Activated T-cell treated with anti-CD3 and anti-CD28 coated beads, Interleukin-2, amount 50 U/mL, for 72 hours (primary cell): ENCODE measurements around the gene HLCS. TPM values are rescaled to one million over a fixed set of nuclear protein-coding genes. Genes with fewer than 3 reads are reported as not detected.

Experiments used
- ATAC-seq, 2 donors: fragments of 150-1000 bp; cut with Tn5 transposase; replicated peaks in 1 of 2; 2 replicates each; pipeline ENCODE4 v1.10.0; 2021; ENCODE audit warnings: moderate library complexity in 2 of 2, mild to moderate bottlenecking in 1 of 2
- DNase-seq, 2 donors: peaks; one replicate each; pipeline ENCODE4 v3.0.0; 2021 to 2022; ENCODE audit warnings: mixed read lengths in 1 of 2
- H3K27ac Mint-ChIP-seq: one replicate; pipeline ENCODE4 v1.8.0; 2022; ENCODE audit warnings: mild to moderate bottlenecking, moderate library complexity, mixed read lengths
- H3K27me3 Mint-ChIP-seq: one replicate; pipeline ENCODE4 v1.8.0; 2022; ENCODE audit warnings: low read depth, mixed read lengths
- H3K36me3 Mint-ChIP-seq, 2 donors: one replicate each; pipeline ENCODE4 v1.8.0; 2022; ENCODE audit warnings: mixed read lengths in 2 of 2, mild to moderate bottlenecking in 1 of 2; ENCODE audit not compliant: insufficient read depth in 2 of 2
- H3K4me1 Mint-ChIP-seq: one replicate; pipeline ENCODE4 v1.8.0; 2022; ENCODE audit warnings: low read depth, mixed read lengths
- H3K4me3 Mint-ChIP-seq, 2 donors: one replicate each; pipeline ENCODE4 v1.8.0; 2022; ENCODE audit warnings: mild to moderate bottlenecking in 2 of 2, mixed read lengths in 2 of 2, moderate library complexity in 2 of 2
- H3K9me3 Mint-ChIP-seq, 2 donors: one replicate each; pipeline ENCODE4 v1.8.0; 2022; ENCODE audit warnings: mixed read lengths in 2 of 2
- total RNA-seq, 2 donors: library from RNA; stranded (reverse); gene quantifications; one replicate each; pipeline ENCODE4 v1.2.3, GENCODE V29; 2022

HLCS gene
- total RNA-seq, 2 donors from 2014 or later: 30.6 to 33.7 TPM

DNA sequence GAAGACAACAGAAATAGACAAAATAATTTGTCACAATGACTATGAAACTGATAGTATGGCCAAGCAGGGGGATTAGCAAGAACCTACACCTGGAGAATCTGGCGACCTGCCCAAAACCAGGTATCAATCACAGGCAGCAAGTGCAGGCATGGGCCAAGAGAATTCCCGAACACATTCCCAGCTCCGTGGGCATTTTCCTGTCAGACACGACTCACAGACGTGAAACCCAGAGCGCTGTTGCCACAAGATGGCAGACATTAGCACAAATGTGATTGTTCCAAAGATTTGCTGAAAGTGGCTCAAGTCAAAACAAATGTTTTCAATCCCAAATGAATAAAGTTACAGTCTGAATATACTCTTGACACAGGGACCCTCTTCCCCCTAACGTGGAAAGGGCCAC lies 36.8 kb downstream of the HLCS start:
- Mint-ChIP-seq H3K27me3 (no peaks in the 10 kb centered on the region), H3K27ac (no peak overlapping the region), H3K4me3 (no peak overlapping the region), H3K4me1 (no peaks in the 10 kb centered on the region), H3K36me3 (peaks cover 1 to 2% of the 10 kb centered on the region in 2 donors), H3K9me3 (no peaks in the 10 kb centered on the region)
- DNase-seq (no peak), ATAC-seq (no peak)

GRCh38 chr21:36928960-36929359 lies 37.5 kb downstream of the HLCS start:
- ATAC-seq: no peak
- Mint-ChIP-seq H3K36me3 (peaks cover 0 to 1% of the 10 kb centered on the region in 2 donors), H3K27ac (no peak overlapping the region)

DNA sequence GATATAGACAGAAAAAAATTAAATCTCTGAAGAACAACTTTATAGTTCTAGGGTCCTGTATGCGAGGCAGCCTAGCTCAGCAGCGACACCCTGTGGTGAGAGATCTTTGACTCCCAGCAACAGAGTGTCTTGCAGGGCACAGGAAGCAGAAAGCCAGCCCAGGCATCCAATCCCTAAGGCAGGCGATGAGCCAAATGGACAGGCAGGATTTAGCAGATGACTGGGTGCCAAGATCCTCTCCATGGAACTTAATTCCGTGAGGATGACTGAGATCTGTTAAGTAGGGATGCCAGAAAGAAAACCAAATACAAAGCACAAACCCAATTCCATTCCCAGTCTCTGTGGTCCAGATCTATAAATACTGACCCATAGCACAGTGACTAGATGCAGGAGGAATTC lies 38.8 kb downstream of the HLCS start:
- H3K4me1 Mint-ChIP-seq: peaks cover 14% of the 10 kb centered on the region

More at GRCh38 chr21:36928960-36929359, 37.5 kb downstream of the HLCS start:
- H3K9me3 Mint-ChIP-seq: no peaks in the 10 kb centered on the region
- H3K4me1 Mint-ChIP-seq: peaks cover 4% of the 10 kb centered on the region
- no peak for DNase-seq
- H3K4me3 Mint-ChIP-seq: no peak overlapping the region
- H3K27me3 Mint-ChIP-seq: no peaks in the 10 kb centered on the region

GRCh38 chr21:36926989-36927718 lies 39.3 kb downstream of the HLCS start:
- H3K9me3 Mint-ChIP-seq: no peaks in the 10 kb centered on the region
- no peak for DNase-seq
- no peak overlapping the region for H3K27ac Mint-ChIP-seq
- H3K4me3 Mint-ChIP-seq: no peak overlapping the region
- no peaks in the 10 kb centered on the region for H3K27me3 Mint-ChIP-seq
- ATAC-seq: peak in 1 of 2 donors; percentile 5
- H3K4me1 Mint-ChIP-seq: peaks cover 14% of the 10 kb centered on the region
- H3K36me3 Mint-ChIP-seq: peaks cover 0 to 1% of the 10 kb centered on the region in 2 donors

More for the DNA sequence above, 38.8 kb downstream of the HLCS start:
- H3K9me3 Mint-ChIP-seq: no peaks in the 10 kb centered on the region
- H3K27ac Mint-ChIP-seq: no peak overlapping the region
- no peak overlapping the region for H3K4me3 Mint-ChIP-seq
- no peaks in the 10 kb centered on the region for H3K27me3 Mint-ChIP-seq
- DNase-seq (peak; percentile 74 to 81), ATAC-seq (peak; percentile 66 to 76)
- H3K36me3 Mint-ChIP-seq: peaks cover 0 to 1% of the 10 kb centered on the region in 2 donors

DNA sequence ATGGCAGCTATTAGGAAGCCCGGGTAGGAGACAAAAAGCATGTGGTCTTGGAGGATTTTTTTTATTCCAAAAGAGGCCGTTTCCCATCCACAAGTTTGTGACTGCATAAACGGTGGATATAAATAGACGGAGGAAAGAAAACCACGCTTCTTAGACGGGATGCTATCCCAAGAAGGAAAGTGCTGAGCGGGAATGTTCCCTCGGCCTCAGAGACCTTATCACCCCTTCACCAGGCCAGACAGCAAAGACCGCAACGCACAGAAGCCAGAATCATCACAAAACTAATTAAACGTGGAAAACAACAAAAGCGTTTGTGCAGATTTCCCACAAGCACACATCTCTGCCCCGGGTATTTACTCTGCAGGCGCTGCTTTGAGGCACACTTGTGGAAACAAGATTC lies 43.2 kb downstream of the HLCS start:
- Mint-ChIP-seq H3K27ac (peak overlapping the region; percentile 55), H3K4me3 (peak overlapping the region in 1 of 2 donors; percentile 11), H3K36me3 (no peaks in the 10 kb centered on the region)

DNA sequence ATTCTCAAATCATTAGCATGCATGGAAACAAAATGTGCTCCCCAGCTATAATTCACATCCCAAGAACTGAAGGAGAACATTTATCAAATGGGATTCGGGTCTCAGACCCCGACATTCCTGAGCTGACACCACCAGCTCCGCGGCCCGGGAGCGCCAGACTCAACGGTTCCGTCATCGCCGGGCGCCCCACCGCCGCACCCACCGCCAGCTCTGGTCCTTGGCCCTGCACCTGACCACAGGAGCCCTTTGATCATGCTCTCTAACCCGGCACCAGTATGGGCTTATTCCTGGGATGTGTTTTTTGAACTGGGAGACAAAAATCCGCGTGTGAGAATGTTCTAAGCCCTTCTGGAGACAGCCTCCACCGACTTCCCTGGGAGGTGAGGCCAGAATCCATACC lies 43.6 kb downstream of the HLCS start:
- peaks cover 14% of the 10 kb centered on the region for H3K4me1 Mint-ChIP-seq
- no peaks in the 10 kb centered on the region for H3K9me3 Mint-ChIP-seq
- no peaks in the 10 kb centered on the region for H3K36me3 Mint-ChIP-seq
- H3K4me3 Mint-ChIP-seq: no peak overlapping the region
- H3K27ac Mint-ChIP-seq: no peak overlapping the region
- DNase-seq (no peak), ATAC-seq (no peak)
- H3K27me3 Mint-ChIP-seq: no peaks in the 10 kb centered on the region

More for the DNA sequence above, 43.2 kb downstream of the HLCS start:
- H3K27me3 Mint-ChIP-seq: no peaks in the 10 kb centered on the region
- H3K9me3 Mint-ChIP-seq: no peaks in the 10 kb centered on the region
- ATAC-seq: no peak
- peaks cover 14% of the 10 kb centered on the region for H3K4me1 Mint-ChIP-seq
- no peak for DNase-seq

GRCh38 chr21:36918291-36918690 lies 48.2 kb downstream of the HLCS start:
- Mint-ChIP-seq H3K36me3 (no peaks in the 10 kb centered on the region), H3K4me3 (no peak overlapping the region), H3K27ac (no peak overlapping the region), H3K27me3 (no peaks in the 10 kb centered on the region), H3K4me1 (peaks cover 3% of the 10 kb centered on the region), H3K9me3 (no peaks in the 10 kb centered on the region)
- ATAC-seq: no peak
- no peak for DNase-seq

- Mint-ChIP-seq H3K27me3 (no peaks in the 10 kb centered on the region), H3K36me3 (no peaks in the 10 kb centered on the region), H3K27ac (no peak overlapping the region), H3K4me1 (no peaks in the 10 kb centered on the region), H3K9me3 (no peaks in the 10 kb centered on the region), H3K4me3 (no peak overlapping the region)
- ATAC-seq (peak in 1 of 2 donors; percentile 38), DNase-seq (no peak)
These were observed 48.9 kb downstream of the HLCS start for GRCh38 chr21:36917471-36918158.

GRCh38 chr21:36916718-36917117 lies 49.8 kb downstream of the HLCS start:
- Mint-ChIP-seq H3K27ac (peak overlapping the region; percentile 68), H3K9me3 (no peaks in the 10 kb centered on the region), H3K27me3 (no peaks in the 10 kb centered on the region)

DNA sequence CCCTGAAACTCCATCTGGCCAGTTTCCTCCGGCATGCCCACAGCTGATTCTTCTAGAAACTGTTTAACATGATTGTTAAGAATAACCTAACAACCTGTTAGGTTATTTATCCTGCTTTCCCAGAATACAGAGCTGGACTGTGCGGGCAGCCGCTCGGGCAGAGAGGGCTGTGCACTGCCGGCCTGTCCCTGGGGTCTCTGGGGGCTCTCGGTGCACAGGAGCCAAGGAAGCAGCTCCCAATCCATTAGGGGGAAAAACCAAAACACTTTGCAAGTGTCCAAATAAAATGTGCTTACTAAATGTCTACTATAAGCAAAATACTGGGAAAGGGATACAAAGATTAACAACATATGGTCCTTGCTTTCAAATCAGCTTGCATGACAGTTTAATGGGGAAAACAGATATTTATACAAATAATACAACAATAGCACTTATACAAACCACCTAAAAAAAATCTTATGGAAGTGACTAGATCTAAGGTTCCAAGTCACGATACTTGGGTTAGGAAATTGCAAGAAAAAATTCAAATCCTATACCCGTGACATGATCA lies 50.7 kb downstream of the HLCS start:
- peaks cover 1% of the 10 kb centered on the region for H3K4me1 Mint-ChIP-seq
- H3K27me3 Mint-ChIP-seq: no peaks in the 10 kb centered on the region
- DNase-seq (no peak), ATAC-seq (no peak)
- no peak overlapping the region for H3K27ac Mint-ChIP-seq
- no peaks in the 10 kb centered on the region for H3K9me3 Mint-ChIP-seq
- H3K4me3 Mint-ChIP-seq: no peak overlapping the region
- no peaks in the 10 kb centered on the region for H3K36me3 Mint-ChIP-seq

More at GRCh38 chr21:36916718-36917117, 49.8 kb downstream of the HLCS start:
- ATAC-seq (peak in 1 of 2 donors; percentile 11), DNase-seq (no peak)
- Mint-ChIP-seq H3K4me1 (no peaks in the 10 kb centered on the region), H3K4me3 (peak overlapping the region in 1 of 2 donors; percentile 39), H3K36me3 (no peaks in the 10 kb centered on the region)

DNA sequence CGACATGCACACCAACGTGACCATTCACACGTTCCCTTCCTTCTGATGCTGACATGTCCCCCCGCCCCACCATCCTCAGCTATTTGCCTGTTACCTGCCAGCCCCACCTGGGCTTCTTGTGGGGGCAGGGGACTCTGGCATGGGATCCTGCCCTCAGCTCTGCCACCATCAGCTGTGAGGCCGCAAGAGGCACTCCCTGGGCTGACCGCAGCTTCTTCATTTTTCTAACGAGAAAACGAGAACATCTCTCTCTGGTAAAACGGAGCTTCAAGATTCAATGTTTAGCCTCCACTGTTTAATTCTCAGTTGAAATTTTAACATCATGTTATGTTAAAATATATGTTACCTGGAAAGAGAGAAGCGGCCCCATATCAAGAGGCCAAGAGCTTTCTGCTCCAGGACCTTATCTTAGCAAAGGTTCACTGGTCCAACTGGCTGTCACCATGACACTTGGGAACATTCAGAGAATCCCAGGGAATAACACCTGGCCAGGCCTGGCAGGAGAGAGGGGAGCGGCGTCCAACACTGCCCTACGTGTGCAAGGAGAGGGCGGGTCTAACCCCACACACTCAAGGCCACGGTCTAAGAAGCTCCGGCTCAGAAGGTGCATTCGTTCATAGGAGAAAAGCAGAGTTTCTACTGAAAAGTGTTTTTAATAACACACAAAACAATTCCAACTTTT lies 51.3 kb downstream of the HLCS start:
- DNase-seq (no peak), ATAC-seq (no peak)
- Mint-ChIP-seq H3K4me1 (peaks cover 8% of the 10 kb centered on the region), H3K9me3 (no peaks in the 10 kb centered on the region), H3K27ac (no peak overlapping the region), H3K4me3 (no peak overlapping the region), H3K36me3 (no peaks in the 10 kb centered on the region), H3K27me3 (no peaks in the 10 kb centered on the region)

DNA sequence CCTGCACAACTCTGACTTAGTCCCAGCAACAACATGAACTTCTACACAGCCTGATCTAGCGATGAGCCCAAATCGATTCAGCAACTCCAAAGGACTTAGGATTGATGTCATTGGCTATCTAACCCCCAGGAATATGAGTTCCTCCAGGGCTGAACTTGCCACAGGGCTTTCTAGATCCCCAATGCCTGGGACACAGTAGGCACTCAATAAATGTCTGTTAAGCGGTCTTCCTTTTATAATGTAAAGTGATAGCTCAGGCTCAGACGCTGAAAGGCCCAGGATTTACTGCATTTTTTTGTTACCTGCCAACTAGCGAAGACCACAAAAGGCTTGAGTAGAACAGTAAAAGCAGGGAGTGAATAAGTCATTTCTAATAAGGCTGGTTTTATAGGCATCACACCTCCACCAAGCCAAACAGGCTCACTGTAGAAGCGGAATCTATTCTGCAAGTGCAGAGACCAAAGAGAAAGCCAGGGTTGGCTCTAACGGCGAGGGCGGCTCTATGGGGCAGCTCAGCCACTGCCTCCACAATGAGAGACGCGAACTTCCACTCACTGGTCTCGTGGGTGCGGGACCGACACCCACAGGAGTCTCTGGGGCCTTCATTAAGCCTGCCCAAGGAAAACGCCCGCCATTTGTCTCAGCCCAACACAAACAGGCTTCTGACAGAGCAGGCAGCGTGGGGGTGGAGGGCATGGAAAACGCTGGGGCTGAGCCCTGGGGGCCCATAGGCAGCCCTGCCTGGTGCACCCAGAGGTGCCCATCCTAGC lies 52.0 kb downstream of the HLCS start:
- ATAC-seq (no peak), DNase-seq (no peak)
- Mint-ChIP-seq H3K27me3 (no peaks in the 10 kb centered on the region), H3K4me1 (peaks cover 15% of the 10 kb centered on the region), H3K4me3 (no peak overlapping the region), H3K9me3 (no peaks in the 10 kb centered on the region), H3K36me3 (peaks cover 0 to 2% of the 10 kb centered on the region in 2 donors), H3K27ac (no peak overlapping the region)
